Measurements from ENCODE around the gene IL12RB1. TPM values are rescaled to one million over a fixed set of nuclear protein-coding genes. Genes with fewer than 3 reads are reported as not detected.
A peak's percentile ranks its signal among the peaks of the same experiment; 100 is the strongest.

Gene IL12RB1
- total RNA-seq, 1 experiment from 2014 or later, result not detected

- DNase-seq (ENCODE audit: low read depth, low spot score) (no peak), ATAC-seq (peak; percentile 80)
- Histone ChIP-seq H3K4me2 (ENCODE audit: low read length) (no peak overlapping the region), H3K4me3 (replicated peaks in 1 of 2; ENCODE audit: low read depth in 1 of 2, low read length in 2 of 2) (no peak overlapping the region), H3K36me3 (ENCODE audit: control insufficient read depth in 1 of 2, insufficient read depth in 2 of 2, low read length in 2 of 2) (no peaks in the 10 kb centered on the region), H3K79me2 (ENCODE audit: insufficient read depth, low read length) (no peaks in the 10 kb centered on the region), H3K27ac (ENCODE audit: low read depth, low read length) (no peak overlapping the region), H3K9me3 (ENCODE audit: control insufficient read depth in 1 of 2, insufficient read depth in 1 of 2, low read depth in 1 of 2, low read length in 2 of 2) (no peaks in the 10 kb centered on the region), H4K20me1 (ENCODE audit: insufficient read depth) (no peaks in the 10 kb centered on the region), H3K27me3 (ENCODE audit: insufficient read depth, low read length) (no peaks in the 10 kb centered on the region), H3K4me1 (ENCODE audit: control insufficient read depth in 1 of 2, insufficient read depth in 2 of 2, low read length in 2 of 2) (peaks cover 0 to 5% of the 10 kb centered on the region in 2 experiments; a peak in 1 of 4 replicates), H3K9me2 (ENCODE audit: insufficient read depth) (no peaks in the 10 kb centered on the region), H2AFZ (ENCODE audit: low read depth, low read length, poor library complexity, severe bottlenecking) (no peak overlapping the region), H3K9ac (ENCODE audit: low read length) (no peak overlapping the region)
- ChIA-PET RAD21 (ENCODE audit: low non-redundant PET in 1 of 2, low total read pairs in 2 of 2, uncharacterized antibody in 2 of 2, unreplicated experiment in 2 of 2) (no interaction called here), POLR2A (no interaction called here), CTCF (interaction anchor here (1.0 kb wide), 1 partner anchor 10 kb away, joined by 5 read pairs; no protein-coding TSS in a partner anchor)
- no TSS peak for BruUV-seq (replicated peaks)
- TF ChIP-seq CTCF (IDR thresholded peaks at IDR 0.05 in 2 of 3, conservative IDR thresholded peaks at IDR 0.05 in 1 of 3; ENCODE audit: borderline replicate concordance in 1 of 3, insufficient read depth in 1 of 3, low read depth in 2 of 3, low read length in 2 of 3) (peak; percentile 13 to 38 (median 21); a peak in 3 of 6 replicates), REST (IDR thresholded peaks at IDR 0.05; ENCODE audit: low read depth) (no peak), CEBPB (IDR thresholded peaks at IDR 0.05; ENCODE audit: low read depth) (no peak), POLR2AphosphoS5 (IDR thresholded peaks at IDR 0.05; ENCODE audit: low read depth, low read length) (no peak), YY1 (IDR thresholded peaks at IDR 0.05; ENCODE audit: extremely low read depth, insufficient replicate concordance, low read depth, low read length) (no peak), ELF1 (IDR thresholded peaks at IDR 0.05; ENCODE audit: borderline replicate concordance, low read depth) (no peak), JUND (IDR thresholded peaks at IDR 0.05) (no peak)
- intact Hi-C loops (cut with micrococcal nuclease), result no loop called here
Measured at GRCh38 chr19:18074192-18074591, 12.5 kb downstream of the IL12RB1 start.

All from HCT116 (cell line).